Activated CD4-positive, alpha-beta memory T cell treated with anti-CD3 and anti-CD28 coated beads, Interleukin-2, amount 10 ng/mL, durations not matched to agents 7 days and 5 days (primary cell): ENCODE data around the gene TNFSF10. TPM values are rescaled to one million over a fixed set of nuclear protein-coding genes. Genes with fewer than 3 reads are reported as not detected.
"Not testable (repeated sequence)": the region's sequence is repeated elsewhere in the genome, so short reads cannot be mapped to it uniquely, and the experiment has no call there.

Experiments used
- CTCF ChIA-PET: fragments of 350-600 bp; sonication (Branson Sonifier 250); formaldehyde crosslinking; loops from one replicate; lab custom pipeline; 2021; ENCODE audit warnings: antibody characterized with exemption, inconsistent platforms; lab: Charles Lee
- POLR2A ChIA-PET: fragments of 350-600 bp; sonication (Branson Sonifier 250); formaldehyde crosslinking; loops from one replicate; lab custom pipeline; 2021; ENCODE audit warnings: antibody characterized with exemption; lab: Charles Lee
- DNase-seq: peaks from one replicate; pipeline ENCODE4 v3.0.0-alpha.2; 2020
- H3K27ac Mint-ChIP-seq: one replicate; pipeline ENCODE4 v1.8.0; 2021; ENCODE audit warnings: mild to moderate bottlenecking, mixed read lengths
- H3K27me3 Mint-ChIP-seq: one replicate; pipeline ENCODE4 v1.8.0; 2021; ENCODE audit warnings: mixed read lengths
- H3K36me3 Mint-ChIP-seq: one replicate; pipeline ENCODE4 v1.8.0; 2021; ENCODE audit warnings: low read depth, mixed read lengths
- H3K4me1 Mint-ChIP-seq: one replicate; pipeline ENCODE4 v1.8.0; 2021; ENCODE audit warnings: mixed read lengths
- H3K4me3 Mint-ChIP-seq: one replicate; pipeline ENCODE4 v1.8.0; 2021; ENCODE audit warnings: mild to moderate bottlenecking, mixed read lengths
- H3K9me3 Mint-ChIP-seq: one replicate; pipeline ENCODE4 v1.8.0; 2021; ENCODE audit warnings: mixed read lengths
- total RNA-seq, 2 experiments: library from RNA; stranded (reverse); gene quantifications; one replicate each; pipeline ENCODE4 v1.2.3, GENCODE V29; 2021

TNFSF10 gene
- total RNA-seq, 2 experiments from 2014 or later: 118 to 119 TPM

DNA sequence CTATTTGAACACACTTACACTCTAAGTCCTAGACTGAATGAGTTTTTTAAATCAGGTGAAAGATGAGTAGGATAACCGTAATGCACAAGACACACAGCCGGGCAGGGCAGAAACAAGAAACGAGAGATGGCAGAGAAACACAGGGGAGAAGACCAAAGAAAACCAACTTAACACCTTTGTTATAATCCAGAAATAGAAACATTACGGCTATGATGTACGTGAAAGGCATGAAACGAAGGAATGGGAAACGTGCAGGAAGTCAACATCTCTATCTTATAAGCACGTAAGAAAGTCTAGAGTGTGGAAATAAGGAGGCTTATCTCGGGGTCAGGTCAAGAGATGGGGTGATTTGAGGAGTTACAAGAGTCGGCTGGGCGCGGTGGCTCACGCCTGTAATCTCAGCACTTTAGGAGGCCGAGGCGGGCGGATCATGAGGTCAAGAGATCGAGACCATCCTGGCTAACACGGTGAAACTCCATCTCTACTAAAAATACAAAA lies 1.9 kb upstream of the TNFSF10 start:
- H3K27me3 Mint-ChIP-seq: no peaks in the 10 kb centered on the region
- CTCF ChIA-PET: no interaction called here
- POLR2A ChIA-PET: no interaction called here
- no peak overlapping the region for H3K4me3 Mint-ChIP-seq
- peaks cover 42% of the 10 kb centered on the region for H3K4me1 Mint-ChIP-seq
- H3K27ac Mint-ChIP-seq: no peak overlapping the region
- H3K9me3 Mint-ChIP-seq: no peaks in the 10 kb centered on the region
- peaks cover 35% of the 10 kb centered on the region for H3K36me3 Mint-ChIP-seq
- DNase-seq: no peak

DNA sequence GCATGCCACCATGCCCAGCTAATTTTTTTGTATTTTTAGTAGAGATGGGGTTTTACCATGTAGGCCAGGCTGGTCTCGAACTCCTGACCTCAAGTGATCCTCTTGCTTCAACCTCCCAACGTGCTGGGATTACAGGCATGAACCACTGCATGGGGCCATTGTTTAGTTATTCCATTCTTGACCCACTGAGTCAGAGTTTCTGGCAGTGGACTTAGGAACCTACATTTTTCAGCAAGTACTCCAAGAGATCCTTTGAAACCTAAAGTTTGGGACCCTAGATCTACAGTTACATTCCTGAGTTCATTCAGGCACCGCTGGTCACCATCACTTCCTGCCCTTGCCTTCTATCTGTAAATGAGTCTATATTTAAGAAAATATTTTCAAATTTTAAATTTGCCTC lies 1.4 kb upstream of the TNFSF10 start:
- H3K27me3 Mint-ChIP-seq: no peaks in the 10 kb centered on the region
- no peak for DNase-seq
- no peak overlapping the region for H3K27ac Mint-ChIP-seq
- no peak overlapping the region for H3K4me3 Mint-ChIP-seq
- no peaks in the 10 kb centered on the region for H3K9me3 Mint-ChIP-seq
- peaks cover 41% of the 10 kb centered on the region for H3K4me1 Mint-ChIP-seq
- peaks cover 41% of the 10 kb centered on the region for H3K36me3 Mint-ChIP-seq
- ChIA-PET CTCF (interaction anchor here (6.2 kb wide), 1 partner anchor 71 kb away, joined by 72 read pairs; no protein-coding TSS in a partner anchor), POLR2A (interaction anchor here (2.9 to 7.2 kb wide), 4 partner anchors 11 to 69 kb away, joined by 19 to 149 read pairs (median 42); no protein-coding TSS in a partner anchor)

DNA sequence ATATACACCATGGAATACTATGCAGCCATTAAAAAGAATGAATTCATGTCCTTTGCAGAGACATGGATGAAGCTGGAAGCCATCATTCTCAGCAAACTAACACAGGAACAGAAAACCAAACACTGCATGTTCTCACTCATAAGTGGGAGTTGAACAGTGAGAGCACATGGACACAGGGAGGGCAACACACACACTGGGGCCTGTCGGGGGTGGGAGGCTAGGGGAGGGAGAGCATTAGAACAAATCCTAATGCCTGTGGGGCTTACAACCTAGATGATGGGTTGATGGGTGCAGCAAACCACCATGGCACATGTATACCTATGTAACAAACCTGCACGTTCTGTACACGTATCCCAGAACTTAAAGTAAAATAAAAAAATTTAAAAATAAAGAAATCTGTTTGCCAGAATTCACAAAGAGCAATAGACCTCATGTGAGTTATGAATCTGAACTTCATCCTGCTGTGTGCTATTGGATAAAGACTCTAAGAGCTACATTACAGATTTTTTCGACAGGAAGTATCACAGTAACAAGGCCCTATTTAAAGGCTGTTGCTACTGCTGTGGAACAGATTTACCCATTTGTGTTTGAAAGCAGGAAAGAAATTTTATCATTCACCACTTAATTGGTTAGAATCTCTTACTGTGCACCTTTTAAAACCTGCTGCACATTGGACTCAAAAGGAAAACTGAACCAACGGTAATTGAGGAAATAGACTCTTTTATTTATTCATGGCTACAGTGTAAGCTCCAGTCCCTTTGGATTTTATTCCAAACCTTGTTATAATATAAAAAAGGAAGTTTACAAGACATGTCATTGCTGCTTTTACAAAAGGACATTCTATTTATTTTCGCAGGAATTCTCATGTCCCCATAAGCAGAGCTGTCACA lies 1.1 kb downstream of the TNFSF10 start:
- Mint-ChIP-seq H3K27ac (peak overlapping the region; percentile 87), H3K4me3 (peak overlapping the region; percentile 100), H3K4me1 (peaks cover 52% of the 10 kb centered on the region), H3K36me3 (peaks cover 65% of the 10 kb centered on the region)
- POLR2A ChIA-PET: interaction anchor here (1.0 to 7.2 kb wide), 18 partner anchors 8 to 229 kb away, joined by 3 to 149 read pairs (median 12); partner anchors contain the start of gene ECT2
- H3K9me3 Mint-ChIP-seq, H3K27me3 Mint-ChIP-seq: not testable (repeated sequence)
- CTCF ChIA-PET: interaction anchor here (1.0 to 6.2 kb wide), 9 partner anchors 7 to 230 kb away, joined by 3 to 72 read pairs (median 4); partner anchors contain the start of gene NCEH1
- DNase-seq: peak; percentile 29

DNA sequence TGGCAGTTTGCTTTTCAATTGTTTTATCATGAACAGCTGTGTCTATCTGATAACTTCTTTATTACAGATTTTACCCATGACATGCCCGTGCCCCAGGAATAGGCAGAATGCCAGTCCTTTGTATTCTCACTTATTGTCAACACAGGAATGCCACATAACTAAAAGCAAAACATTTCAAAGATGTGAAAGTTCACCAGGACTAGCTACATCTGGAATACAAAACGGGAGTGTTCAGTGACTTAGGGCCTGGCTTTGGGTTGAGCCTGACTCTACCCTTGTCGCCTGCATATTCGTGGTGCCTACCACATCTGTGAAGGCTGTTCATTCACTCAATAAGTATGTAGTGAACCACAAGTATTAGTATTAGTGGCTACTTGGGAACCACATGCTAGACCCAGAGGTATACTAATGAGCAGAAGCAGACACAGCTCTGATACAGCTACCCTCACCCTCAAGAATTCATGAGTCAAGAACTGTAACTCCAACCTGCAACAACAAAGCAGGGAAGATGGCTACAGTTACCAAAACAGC lies 2.9 kb downstream of the TNFSF10 start:
- POLR2A ChIA-PET: interaction anchor here (1.4 to 7.2 kb wide), 6 partner anchors 7 to 74 kb away, joined by 5 to 149 read pairs (median 57); no protein-coding TSS in a partner anchor
- no peaks in the 10 kb centered on the region for H3K27me3 Mint-ChIP-seq
- H3K36me3 Mint-ChIP-seq: peaks cover 81% of the 10 kb centered on the region
- peaks cover 68% of the 10 kb centered on the region for H3K4me1 Mint-ChIP-seq
- CTCF ChIA-PET: interaction anchor here (0.9 to 6.2 kb wide), 8 partner anchors 9 to 146 kb away, joined by 3 to 72 read pairs (median 4); no protein-coding TSS in a partner anchor
- no peaks in the 10 kb centered on the region for H3K9me3 Mint-ChIP-seq
- peak overlapping the region; percentile 87 for H3K27ac Mint-ChIP-seq
- peak overlapping the region; percentile 100 for H3K4me3 Mint-ChIP-seq
- DNase-seq: peak; percentile 34

DNA sequence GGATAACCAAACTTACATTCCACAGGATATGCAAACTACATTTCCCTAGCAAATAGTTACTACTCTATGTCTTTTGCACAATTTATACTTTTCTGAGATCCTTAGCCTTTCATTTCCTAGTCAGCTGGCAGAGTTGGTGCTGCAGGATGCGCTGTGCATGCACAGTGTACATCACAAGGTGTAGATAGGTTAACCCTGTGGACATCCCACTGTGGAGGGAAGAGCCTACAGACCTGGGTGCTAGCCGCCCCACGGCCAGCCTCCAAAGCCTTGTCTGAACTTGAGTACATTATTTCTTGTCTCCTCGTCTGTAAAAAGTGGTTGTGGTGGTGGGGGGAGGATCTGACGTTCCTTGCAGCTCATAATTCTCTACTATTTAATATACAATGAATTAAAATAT lies 3.5 kb downstream of the TNFSF10 start:
- peak; percentile 48 for DNase-seq

DNA sequence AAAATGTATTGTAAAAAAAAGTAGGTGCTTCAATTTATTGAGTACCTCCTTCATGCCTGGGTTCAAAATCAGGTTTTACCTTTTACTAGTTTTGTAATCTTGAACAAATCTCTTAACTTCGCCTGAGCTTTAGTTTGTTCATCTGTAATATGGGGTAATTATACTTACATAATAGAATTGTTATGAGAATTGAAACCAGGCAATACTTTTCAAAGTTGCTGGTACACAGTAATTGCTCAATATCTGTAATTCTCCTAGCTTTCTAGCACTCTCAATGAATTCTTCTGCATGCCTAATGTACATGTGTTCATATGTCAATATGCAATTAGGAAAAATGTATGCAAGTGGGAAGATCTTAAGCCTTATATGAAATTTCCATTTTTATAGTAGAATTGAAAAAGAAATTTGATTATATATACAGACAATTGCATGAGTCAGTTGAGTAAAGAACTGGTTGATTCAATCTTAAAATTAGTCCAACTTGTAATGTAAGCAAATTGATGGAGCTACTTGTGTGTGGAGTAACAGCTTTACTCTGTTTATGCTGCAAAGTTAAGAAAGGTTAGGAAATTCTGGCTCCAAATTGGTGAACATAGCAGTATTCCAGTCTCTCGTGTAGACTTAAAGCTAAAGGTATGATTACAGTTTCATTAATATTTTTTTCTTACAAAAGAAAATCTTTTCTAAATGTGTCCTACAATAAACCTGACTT lies 4.1 kb downstream of the TNFSF10 start:
- no peak for DNase-seq
- Mint-ChIP-seq H3K4me1 (peaks cover 68% of the 10 kb centered on the region), H3K4me3 (peak overlapping the region; percentile 100), H3K27ac (peak overlapping the region; percentile 87), H3K9me3 (no peaks in the 10 kb centered on the region), H3K27me3 (no peaks in the 10 kb centered on the region), H3K36me3 (peaks cover 89% of the 10 kb centered on the region)
- ChIA-PET POLR2A (interaction anchor here (0.6 to 7.2 kb wide), 5 partner anchors 11 to 75 kb away, joined by 3 to 149 read pairs (median 54); no protein-coding TSS in a partner anchor), CTCF (interaction anchor here (1.3 to 6.2 kb wide), 6 partner anchors 8 to 147 kb away, joined by 3 to 72 read pairs (median 6); no protein-coding TSS in a partner anchor)

More for the DNA sequence above, 3.5 kb downstream of the TNFSF10 start:
- peak overlapping the region; percentile 87 for H3K27ac Mint-ChIP-seq
- peaks cover 83% of the 10 kb centered on the region for H3K36me3 Mint-ChIP-seq
- H3K9me3 Mint-ChIP-seq: no peaks in the 10 kb centered on the region
- H3K27me3 Mint-ChIP-seq: no peaks in the 10 kb centered on the region
- H3K4me3 Mint-ChIP-seq: peak overlapping the region; percentile 100
- H3K4me1 Mint-ChIP-seq: peaks cover 68% of the 10 kb centered on the region
- ChIA-PET CTCF (interaction anchor here (1.3 to 6.2 kb wide), 6 partner anchors 9 to 146 kb away, joined by 3 to 72 read pairs (median 6); no protein-coding TSS in a partner anchor), POLR2A (interaction anchor here (1.4 to 7.2 kb wide), 6 partner anchors 6 to 74 kb away, joined by 5 to 149 read pairs (median 57); no protein-coding TSS in a partner anchor)

DNA sequence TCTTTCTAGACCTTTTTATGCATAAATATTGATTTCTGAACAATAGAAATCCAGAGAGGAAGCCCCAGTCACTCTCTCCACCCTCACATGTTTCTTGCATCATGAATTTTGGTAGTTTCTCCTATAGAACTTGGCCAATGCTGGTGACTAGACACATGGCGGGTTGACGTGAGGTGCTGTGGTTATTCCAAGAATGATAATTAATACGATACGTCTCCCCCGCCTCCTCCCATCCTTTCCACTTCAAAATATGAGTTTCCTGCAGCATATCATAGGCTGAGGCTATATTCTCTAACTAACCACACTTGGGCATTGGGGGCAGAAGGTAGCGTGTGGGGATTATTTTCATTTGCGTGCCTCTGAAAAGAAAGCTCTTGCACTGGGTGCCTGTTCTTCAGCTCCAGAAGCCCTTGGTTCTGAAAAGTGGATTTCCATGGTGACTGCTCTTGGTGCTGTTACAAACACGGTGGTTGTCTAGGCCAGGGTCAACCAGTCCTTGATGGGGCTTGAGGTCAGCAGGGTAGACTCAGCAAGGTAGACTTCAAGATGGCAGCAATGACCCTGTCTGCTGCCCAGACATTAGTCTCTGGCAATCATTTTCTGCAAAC lies 5.3 kb downstream of the TNFSF10 start:
- Mint-ChIP-seq H3K27ac (peak overlapping the region; percentile 87), H3K4me3 (peak overlapping the region; percentile 100), H3K36me3 (peaks cover 96% of the 10 kb centered on the region), H3K4me1 (peaks cover 71% of the 10 kb centered on the region), H3K9me3 (no peaks in the 10 kb centered on the region), H3K27me3 (no peaks in the 10 kb centered on the region)
- POLR2A ChIA-PET: interaction anchor here (0.6 to 7.2 kb wide), 7 partner anchors 12 to 233 kb away, joined by 3 to 149 read pairs (median 5); partner anchors contain the start of gene ECT2
- DNase-seq: peak; percentile 78
- CTCF ChIA-PET: interaction anchor here (0.6 to 7.6 kb wide), 3 partner anchors 76 to 410 kb away, joined by 3 to 98 read pairs (median 5); no protein-coding TSS in a partner anchor

DNA sequence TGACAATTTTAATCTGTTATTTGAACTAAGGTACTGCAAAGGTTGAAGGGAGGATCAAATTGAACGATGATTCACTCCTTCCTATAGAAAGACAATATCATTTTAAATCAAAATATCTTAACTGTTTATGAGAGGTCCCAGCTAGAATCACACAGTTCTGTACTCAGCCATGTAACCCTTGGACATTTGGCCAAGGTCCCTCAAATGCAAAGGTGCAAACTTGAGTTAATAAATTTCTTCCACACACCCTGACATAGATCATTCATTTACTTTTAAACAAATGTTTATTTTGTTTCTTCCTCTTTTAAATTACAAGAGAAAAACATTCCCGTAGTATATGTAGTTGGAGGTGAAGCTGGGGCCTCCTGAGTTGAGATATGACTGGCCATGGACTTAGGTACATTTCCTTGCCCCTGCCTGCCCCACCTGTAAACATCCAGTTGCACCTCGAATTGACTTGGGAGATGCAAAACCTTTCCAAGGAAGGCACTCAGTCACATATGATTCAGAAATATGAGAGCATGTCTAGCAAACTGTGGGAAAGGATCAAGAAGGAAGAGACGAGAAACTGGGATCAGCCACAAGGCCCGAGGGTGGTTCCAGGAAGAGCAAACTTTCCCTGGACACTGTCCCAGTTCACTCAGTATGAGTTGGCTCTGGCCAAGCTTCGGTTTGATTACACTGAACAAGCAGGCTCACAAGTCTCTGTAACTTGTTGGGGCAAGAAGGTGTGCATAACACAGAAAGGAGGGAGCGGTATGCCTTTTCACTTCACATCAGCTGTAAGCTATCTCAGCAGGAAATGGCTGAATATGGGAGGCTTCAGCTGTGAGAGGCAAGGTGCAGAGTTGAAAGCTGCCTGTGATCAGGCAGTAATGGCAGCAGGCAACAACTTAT lies 6.7 kb downstream of the TNFSF10 start:
- Mint-ChIP-seq H3K27me3 (no peaks in the 10 kb centered on the region), H3K27ac (peak overlapping the region; percentile 87), H3K9me3 (no peaks in the 10 kb centered on the region), H3K4me1 (peaks cover 84% of the 10 kb centered on the region), H3K36me3 (peaks cover 96% of the 10 kb centered on the region), H3K4me3 (peak overlapping the region; percentile 100)
- DNase-seq: peak; percentile 56
- POLR2A ChIA-PET: interaction anchor here (0.6 to 6.7 kb wide), 10 partner anchors 12 to 1225 kb away, joined by 3 to 60 read pairs (median 6); no protein-coding TSS in a partner anchor
- CTCF ChIA-PET: interaction anchor here (0.7 to 7.6 kb wide), 6 partner anchors 67 to 152 kb away, joined by 3 to 98 read pairs (median 4); no protein-coding TSS in a partner anchor

DNA sequence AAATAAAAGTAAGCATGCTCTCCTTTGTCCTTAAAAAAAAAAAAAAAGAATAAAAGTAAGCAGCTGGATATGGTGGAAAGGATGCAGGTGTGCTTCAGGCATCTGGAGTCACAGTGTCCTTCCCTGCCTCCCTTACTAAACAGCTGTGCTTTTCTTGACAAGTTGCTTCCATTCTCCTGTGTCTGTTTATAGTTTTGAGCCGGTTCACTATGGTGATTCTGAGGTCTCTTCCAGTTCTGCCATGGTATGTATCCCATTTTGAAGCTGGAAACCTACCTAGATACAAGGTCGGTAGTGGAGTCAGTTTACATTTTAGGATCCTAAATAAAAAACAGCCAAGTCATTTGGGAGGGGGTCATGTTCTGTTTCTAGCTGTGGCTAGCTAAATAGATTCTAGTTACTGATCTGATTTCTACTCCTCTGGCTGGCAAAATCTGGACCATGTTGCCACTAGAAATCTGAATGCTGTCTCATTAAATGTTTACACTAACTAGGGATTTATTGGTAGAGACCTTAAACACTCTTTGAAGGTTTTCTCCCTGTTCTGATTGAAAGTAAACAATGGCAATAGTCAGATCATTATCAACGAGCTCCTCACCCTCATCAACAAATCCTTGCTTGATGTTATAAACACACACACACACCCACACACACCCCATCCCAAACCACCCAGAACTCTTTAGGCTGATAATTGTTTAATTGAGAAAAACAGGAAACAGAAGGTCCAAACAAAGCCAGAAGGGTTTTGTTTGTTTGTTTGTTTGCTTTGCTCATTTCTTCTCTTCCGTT lies 7.9 kb downstream of the TNFSF10 start:
- H3K27me3 Mint-ChIP-seq: no peaks in the 10 kb centered on the region
- POLR2A ChIA-PET: interaction anchor here (0.5 to 5.3 kb wide), 9 partner anchors 7 to 1227 kb away, joined by 3 to 61 read pairs (median 4); partner anchors contain the start of genes ECT2 and TNFSF10
- H3K4me1 Mint-ChIP-seq: peaks cover 90% of the 10 kb centered on the region
- peak overlapping the region; percentile 87 for H3K27ac Mint-ChIP-seq
- H3K9me3 Mint-ChIP-seq: no peaks in the 10 kb centered on the region
- CTCF ChIA-PET: interaction anchor here (0.5 to 7.6 kb wide), 6 partner anchors 10 to 153 kb away, joined by 3 to 98 read pairs (median 4); no protein-coding TSS in a partner anchor
- DNase-seq: no peak
- H3K36me3 Mint-ChIP-seq: peaks cover 96% of the 10 kb centered on the region
- peak overlapping the region; percentile 100 for H3K4me3 Mint-ChIP-seq

DNA sequence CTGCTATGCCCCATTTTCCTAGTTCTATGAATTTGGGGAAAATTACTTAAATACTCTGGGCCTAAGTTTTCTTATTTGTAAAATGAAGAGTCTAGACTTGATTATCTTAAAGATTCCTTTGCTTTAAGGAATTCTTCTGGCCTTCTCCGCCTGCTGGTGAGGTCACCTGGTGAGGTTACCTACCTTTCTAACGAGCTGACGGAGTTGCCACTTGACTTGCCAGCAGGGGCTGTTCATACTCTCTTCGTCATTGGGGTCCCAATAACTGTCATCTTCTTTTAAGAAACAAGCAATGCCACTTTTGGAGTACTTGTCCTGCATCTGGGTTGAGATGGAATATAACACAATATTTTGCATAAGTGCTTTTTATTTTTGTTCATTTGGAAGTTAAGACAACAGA lies 8.6 kb downstream of the TNFSF10 start:
- no peaks in the 10 kb centered on the region for H3K9me3 Mint-ChIP-seq
- no peaks in the 10 kb centered on the region for H3K27me3 Mint-ChIP-seq
- H3K4me3 Mint-ChIP-seq: no peak overlapping the region
- peaks cover 96% of the 10 kb centered on the region for H3K36me3 Mint-ChIP-seq
- H3K27ac Mint-ChIP-seq: peak overlapping the region; percentile 87
- POLR2A ChIA-PET: interaction anchor here (0.9 to 5.3 kb wide), 7 partner anchors 7 to 236 kb away, joined by 3 to 61 read pairs (median 4); partner anchors contain the start of genes ECT2 and TNFSF10
- CTCF ChIA-PET: interaction anchor here (1.1 to 7.6 kb wide), 3 partner anchors 80 to 152 kb away, joined by 3 to 98 read pairs (median 6); no protein-coding TSS in a partner anchor
- peaks cover 89% of the 10 kb centered on the region for H3K4me1 Mint-ChIP-seq
- no peak for DNase-seq
